UCSD-AML1 (cell line): ENCODE data around the gene PRXL2A.
"Not testable (repeated sequence)": the region's sequence is repeated elsewhere in the genome, so short reads cannot be mapped to it uniquely, and the experiment has no call there.

Source experiments
- DNase-seq: peaks from one replicate; lab custom pipeline; 2025; ENCODE audit not compliant: unreplicated experiment; lab: John Stamatoyannopoulos, UW

PRXL2A gene

DNA sequence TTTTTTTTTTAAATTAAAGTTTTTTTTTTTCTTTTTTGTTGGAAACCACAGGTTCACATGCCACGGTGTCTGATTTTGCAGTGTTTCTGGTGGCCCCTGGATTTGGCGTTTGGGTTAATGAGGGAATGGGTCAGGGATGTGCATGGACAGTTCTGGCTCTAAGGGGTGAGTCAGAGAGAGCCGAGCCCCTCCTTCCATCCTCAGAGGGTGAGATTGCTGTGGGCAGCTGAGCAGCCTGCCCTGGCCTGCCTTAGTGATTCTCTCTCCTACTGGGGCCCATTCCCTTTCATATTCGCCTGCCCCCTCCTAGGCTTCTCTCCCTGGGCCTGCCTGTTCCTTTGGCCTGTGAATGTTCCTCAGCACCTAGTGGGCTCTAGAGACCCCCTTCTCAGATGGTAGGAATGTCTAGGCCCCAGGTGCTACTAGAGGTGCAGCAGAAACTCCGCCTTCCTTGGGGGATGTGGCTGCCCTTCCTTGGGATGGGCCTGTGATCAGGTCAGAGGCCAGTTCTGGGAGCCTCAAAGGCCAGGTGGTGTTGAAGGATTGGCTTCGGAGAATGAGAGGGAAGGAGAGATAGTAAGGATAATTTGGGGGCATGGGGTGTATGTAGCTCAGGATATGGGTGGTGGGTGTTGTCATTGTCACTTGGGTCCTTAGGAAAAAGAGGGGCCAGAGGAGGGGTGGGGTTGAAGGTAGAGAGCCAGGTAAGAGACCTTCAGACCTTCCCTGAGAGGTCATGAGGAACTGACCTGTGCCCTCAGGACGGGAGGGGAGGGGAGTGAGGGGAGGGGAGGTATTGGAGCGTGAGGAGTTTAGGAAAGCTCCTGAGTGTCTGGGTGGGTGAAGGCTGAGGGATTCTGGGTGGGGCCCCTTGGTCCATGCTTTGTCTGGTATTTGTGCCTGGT lies 65.6 kb downstream of the PRXL2A start:
- no peak for DNase-seq

DNA sequence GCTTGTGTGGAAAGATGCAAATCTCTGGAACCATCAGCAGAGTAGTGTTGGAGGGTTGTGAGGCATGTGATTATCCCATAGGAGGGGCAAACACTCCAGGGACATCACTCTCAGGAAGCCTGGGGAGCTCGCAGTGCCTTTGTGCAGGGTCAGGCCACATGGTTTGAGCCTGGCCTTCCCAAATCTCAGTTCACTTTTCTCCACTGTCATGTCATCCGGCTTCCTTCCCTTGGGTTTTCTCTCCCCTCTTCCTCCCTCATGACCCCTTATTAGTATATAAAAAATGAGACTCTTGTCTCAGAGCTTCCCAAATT lies 66.2 kb downstream of the PRXL2A start:
- DNase-seq = no peak

DNA sequence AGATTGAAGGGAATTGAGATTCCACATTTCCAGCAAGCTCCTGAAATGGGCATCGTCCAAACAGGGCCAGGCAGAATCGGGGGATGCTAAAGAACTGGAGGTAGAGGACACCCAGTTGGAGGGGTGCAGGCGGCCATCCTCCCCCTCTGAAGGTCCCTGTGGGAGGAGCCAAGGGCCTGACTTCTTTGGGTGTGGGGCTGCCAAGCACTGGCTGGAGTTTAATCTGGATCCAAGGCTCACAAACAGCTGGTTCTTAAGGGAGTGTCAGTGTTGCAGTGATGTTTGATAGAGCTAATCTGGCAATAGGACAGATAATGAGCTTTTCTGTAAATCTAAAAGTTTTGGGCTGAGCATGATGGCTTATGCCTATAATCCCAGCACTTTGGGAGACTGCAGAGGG lies 66.6 kb downstream of the PRXL2A start:
- DNase-seq = no peak

- not testable (repeated sequence) for DNase-seq
These were observed 67.3 kb downstream of the PRXL2A start for GRCh38 chr10:80475641-80476040.

DNA sequence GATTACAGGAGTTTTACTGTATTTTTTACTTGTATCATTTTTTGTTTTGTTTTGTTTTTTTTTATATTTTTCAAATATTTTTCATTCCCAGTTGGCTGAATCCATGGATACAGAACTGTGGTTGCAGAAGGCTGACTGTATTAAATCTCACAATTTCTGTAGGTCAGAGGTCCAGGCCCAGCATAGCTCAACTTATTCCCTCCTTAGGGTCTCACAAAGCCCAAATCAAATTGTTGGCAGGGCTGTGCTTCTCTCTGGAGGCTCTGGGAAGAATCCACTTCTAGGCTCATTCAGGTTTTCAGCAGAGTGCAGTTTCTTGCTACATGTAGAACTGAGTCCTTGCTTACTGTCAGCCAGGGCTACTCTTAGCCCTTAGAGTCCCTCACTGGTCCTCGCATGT lies 68.3 kb downstream of the PRXL2A start:
- DNase-seq = no peak

GRCh38 chr10:80477813-80478212 lies 69.5 kb downstream of the PRXL2A start:
- no peak for DNase-seq

- not testable (repeated sequence) for DNase-seq
These were observed 72.0 kb downstream of the PRXL2A start for GRCh38 chr10:80480373-80480772.

- DNase-seq = no peak
These were observed 72.5 kb downstream of the PRXL2A start for GRCh38 chr10:80480852-80481251.

DNA sequence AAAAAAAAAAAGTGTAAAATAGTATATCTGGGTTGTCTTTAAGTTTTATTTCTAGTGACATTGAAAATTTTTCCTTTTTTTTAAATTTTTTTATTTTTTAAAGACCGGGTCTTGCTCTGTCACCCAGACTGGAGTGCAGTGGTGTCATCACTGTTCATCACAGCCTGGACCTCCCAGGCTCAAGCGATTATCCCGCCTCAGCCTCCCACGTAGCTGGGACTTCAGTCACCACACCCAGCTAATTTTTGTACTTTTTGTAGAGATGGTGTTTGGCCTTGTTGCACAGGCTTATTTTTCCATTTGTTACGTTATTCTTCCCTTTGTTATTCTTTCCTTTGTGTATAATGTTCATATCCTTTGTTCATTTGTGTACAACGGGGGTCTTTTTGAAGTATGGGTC lies 75.9 kb downstream of the PRXL2A start:
- no peak for DNase-seq

DNA sequence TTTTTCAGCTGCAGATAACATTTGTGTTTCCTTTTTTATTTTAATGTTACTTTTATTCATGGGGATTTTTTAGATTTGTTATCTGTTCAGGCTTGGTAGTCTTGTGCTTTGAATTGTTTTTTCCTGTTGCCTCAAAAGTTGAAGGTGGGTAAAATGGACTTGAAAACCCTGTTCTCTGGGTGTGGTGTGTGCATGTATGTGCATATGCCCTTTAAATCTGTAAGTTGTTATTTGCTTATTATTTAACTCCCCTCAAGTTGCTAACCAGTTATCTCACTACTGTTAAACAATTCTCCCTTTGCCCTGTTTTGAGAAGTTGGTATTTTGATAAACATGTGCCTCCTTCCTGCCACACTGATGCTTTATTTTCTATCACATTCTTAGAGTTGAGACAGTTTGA lies 76.3 kb downstream of the PRXL2A start:
- DNase-seq = no peak

GRCh38 chr10:80485076-80485945 lies 77.0 kb downstream of the PRXL2A start:
- DNase-seq = no peak

GRCh38 chr10:80485946-80486764 lies 77.8 kb downstream of the PRXL2A start:
- no peak for DNase-seq
